Loucy (cell line): ENCODE results near the gene RGS6.

Experiments used
- CTCF ChIP-seq: fragments of 200-600 bp; sonication (generic); conservative IDR thresholded peaks from 2 replicates; pipeline ENCODE4 v1.5.1; 2014; ENCODE audit warnings: mild to moderate bottlenecking, antibody characterized with exemption, low read length
- EZH2phosphoT487 ChIP-seq: fragments of 200-600 bp; IDR thresholded peaks from 2 replicates; pipeline ENCODE4 v1.6.1; 2018; ENCODE audit warnings: antibody characterized with exemption, mild to moderate bottlenecking, moderate library complexity, borderline replicate concordance

- TF ChIP-seq EZH2phosphoT487, result no peak
- no peak for TF ChIP-seq CTCF
Observed at GRCh38 chr14:71918955-71919354, 13.3 kb upstream of the RGS6 start.
